PC-9 (cell line): ENCODE data around the gene LIN7A.

Source experiments
- EZH2 ChIP-seq: fragments of 200-600 bp; sonication (generic); IDR thresholded peaks from 2 replicates; pipeline ENCODE4 v1.8.0; 2017; ENCODE audit warnings: antibody characterized with exemption, low read depth
- TF ChIP-seq, protein P1 (sequence below): fragments of 200-600 bp; sonication (generic); conservative IDR thresholded peaks from 2 replicates; pipeline ENCODE4 v1.6.1; 2017; ENCODE audit warnings: mixed run types, antibody characterized with exemption, mild to moderate bottlenecking, moderate library complexity

DNA sequence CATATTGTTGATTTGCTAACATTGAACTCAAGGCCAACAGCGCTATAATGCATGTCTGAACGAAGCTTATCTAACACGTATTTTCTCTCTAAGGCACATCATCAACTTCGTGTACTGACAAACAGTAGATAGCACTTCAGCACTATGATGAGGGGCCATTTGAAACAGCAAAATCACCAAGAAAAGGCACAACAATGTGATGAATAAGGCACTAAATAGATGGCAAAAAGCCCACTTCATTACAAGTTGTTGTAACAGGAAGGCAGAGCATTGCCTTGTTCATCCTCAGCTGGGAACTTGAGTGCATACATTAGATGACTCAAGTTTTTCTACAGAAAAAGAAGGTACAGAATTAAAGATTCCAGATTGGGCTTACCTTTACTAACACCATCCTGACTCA, 75.2 kb downstream of the LIN7A start:
- TF ChIP-seq, protein P1, sequence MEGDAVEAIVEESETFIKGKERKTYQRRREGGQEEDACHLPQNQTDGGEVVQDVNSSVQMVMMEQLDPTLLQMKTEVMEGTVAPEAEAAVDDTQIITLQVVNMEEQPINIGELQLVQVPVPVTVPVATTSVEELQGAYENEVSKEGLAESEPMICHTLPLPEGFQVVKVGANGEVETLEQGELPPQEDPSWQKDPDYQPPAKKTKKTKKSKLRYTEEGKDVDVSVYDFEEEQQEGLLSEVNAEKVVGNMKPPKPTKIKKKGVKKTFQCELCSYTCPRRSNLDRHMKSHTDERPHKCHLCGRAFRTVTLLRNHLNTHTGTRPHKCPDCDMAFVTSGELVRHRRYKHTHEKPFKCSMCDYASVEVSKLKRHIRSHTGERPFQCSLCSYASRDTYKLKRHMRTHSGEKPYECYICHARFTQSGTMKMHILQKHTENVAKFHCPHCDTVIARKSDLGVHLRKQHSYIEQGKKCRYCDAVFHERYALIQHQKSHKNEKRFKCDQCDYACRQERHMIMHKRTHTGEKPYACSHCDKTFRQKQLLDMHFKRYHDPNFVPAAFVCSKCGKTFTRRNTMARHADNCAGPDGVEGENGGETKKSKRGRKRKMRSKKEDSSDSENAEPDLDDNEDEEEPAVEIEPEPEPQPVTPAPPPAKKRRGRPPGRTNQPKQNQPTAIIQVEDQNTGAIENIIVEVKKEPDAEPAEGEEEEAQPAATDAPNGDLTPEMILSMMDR, result no peak
- no peak for TF ChIP-seq EZH2
